ENCODE results near the gene CAT.

- TF ChIP-seq EP300 (IDR thresholded peaks at IDR 0.05), result no peak
- no peak for TF ChIP-seq CTCF (IDR thresholded peaks at IDR 0.05)
- TF ChIP-seq POLR2A (IDR thresholded peaks at IDR 0.05; ENCODE audit: low read depth), result no peak
- TF ChIP-seq POLR2AphosphoS5 (IDR thresholded peaks at IDR 0.05), result no peak
Observed at GRCh38 chr11:34444428-34444827, 5.7 kb downstream of the CAT start.
